PC-3 (cell line): ENCODE data around the gene STX4.

Experiments used
- CTCF ChIP-seq: fragments of 300-600 bp; sonication (generic); conservative IDR thresholded peaks from 2 replicates; pipeline ENCODE4 v1.5.1; 2017; ENCODE audit warnings: antibody characterized with exemption, low read depth, mild to moderate bottlenecking, low read length
- EZH2phosphoT487 ChIP-seq: fragments of 300-600 bp; sonication (generic); IDR thresholded peaks from 2 replicates; pipeline ENCODE4 v1.6.1; 2018; ENCODE audit warnings: mild to moderate bottlenecking, antibody characterized with exemption, low read length, borderline replicate concordance

DNA sequence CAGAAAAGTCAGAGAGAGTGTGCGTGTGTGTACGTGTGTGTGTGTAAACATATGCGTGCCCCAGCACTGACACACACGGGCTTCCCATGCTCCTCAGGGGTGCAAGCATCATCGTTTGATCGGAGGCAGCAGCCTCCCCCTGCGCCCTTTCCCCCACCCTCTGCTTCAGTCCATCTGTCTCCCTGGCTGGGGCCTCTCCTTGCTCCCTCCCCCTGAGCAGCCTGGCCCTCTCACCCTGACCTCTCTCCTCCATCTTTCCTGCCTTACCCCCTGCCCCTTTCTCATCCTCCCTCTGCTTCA, 27.3 kb upstream of the STX4 start:
- TF ChIP-seq CTCF (no peak), EZH2phosphoT487 (no peak)
